RWPE1 (cell line): ENCODE measurements around the gene KRT80.
A peak's percentile ranks its signal among the peaks of the same experiment; 100 is the strongest.

ENCODE experiments used
- CTCF ChIA-PET: fragments of 350-600 bp; sonication (Branson Sonifier 250); formaldehyde crosslinking; extraction: SDS; loops from one replicate; lab custom pipeline; 2021; lab: Yijun Ruan, JAX
- POLR2A ChIA-PET: fragments of 400-600 bp; formaldehyde crosslinking; extraction: SDS; loops from one replicate; lab custom pipeline; 2020; ENCODE audit warnings: antibody characterized with exemption; ENCODE audit not compliant: low non-redundant PET; lab: Yijun Ruan, JAX
- DNase-seq: peaks from one replicate; pipeline ENCODE4 v3.0.0; 2012; ENCODE audit warnings: low spot score
- H3K27ac ChIP-seq: fragments of 450-650 bp; 2 replicates; pipeline ENCODE4 v1.5.1; 2017
- TF ChIP-seq, protein P1 (sequence below): fragments of 450-650 bp; conservative IDR thresholded peaks from 2 replicates; pipeline ENCODE4 v1.5.1; 2017; ENCODE audit warnings: low read depth, mild to moderate bottlenecking

KRT80 gene

DNA sequence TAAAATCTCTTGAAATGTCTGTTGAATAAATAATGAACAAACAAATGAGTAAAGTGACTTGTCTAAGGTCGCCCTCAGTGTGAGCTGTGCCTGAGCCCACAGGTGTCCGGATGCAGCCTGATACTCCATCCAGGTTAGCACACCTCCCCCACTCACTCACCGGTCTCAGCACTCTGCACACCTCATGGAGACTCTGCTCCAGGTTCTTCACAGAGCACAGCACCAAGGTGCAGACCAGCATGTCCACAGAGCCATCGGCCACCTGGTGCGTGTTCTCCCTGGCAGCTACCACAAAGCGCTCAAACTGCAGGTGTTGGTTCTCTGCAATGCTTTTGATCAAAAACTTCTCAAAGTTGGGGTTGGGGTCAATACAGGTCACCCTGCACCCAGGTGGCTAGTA lies 37.1 kb upstream of the KRT80 start:
- no peak for DNase-seq
- TF ChIP-seq, protein P1, sequence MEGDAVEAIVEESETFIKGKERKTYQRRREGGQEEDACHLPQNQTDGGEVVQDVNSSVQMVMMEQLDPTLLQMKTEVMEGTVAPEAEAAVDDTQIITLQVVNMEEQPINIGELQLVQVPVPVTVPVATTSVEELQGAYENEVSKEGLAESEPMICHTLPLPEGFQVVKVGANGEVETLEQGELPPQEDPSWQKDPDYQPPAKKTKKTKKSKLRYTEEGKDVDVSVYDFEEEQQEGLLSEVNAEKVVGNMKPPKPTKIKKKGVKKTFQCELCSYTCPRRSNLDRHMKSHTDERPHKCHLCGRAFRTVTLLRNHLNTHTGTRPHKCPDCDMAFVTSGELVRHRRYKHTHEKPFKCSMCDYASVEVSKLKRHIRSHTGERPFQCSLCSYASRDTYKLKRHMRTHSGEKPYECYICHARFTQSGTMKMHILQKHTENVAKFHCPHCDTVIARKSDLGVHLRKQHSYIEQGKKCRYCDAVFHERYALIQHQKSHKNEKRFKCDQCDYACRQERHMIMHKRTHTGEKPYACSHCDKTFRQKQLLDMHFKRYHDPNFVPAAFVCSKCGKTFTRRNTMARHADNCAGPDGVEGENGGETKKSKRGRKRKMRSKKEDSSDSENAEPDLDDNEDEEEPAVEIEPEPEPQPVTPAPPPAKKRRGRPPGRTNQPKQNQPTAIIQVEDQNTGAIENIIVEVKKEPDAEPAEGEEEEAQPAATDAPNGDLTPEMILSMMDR: no peak
- ChIA-PET CTCF (no interaction called here), POLR2A (no interaction called here)
- peak overlapping the region; percentile 100 for H3K27ac ChIP-seq

DNA sequence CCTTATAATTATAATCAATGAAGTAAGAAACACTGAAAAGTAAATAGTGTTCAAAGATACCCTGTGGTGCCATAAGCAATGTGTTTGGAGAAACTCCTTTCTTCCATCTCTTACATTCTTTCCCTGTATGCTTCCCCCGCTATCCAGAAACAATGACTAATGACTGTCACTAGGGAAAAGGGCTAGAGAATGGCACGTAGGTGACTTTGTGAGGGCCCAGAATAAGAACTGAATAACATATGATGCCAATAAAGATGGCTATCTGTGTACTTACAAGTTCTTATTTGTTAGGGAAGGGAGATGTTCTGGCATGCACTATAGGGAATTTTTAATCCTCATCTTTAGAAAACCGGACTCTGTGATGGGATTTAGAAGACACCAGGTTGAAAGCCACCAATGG lies 36.6 kb upstream of the KRT80 start:
- CTCF ChIA-PET: no interaction called here
- POLR2A ChIA-PET: no interaction called here
- no peak for DNase-seq
- TF ChIP-seq, protein P1: no peak
- H3K27ac ChIP-seq: no peak overlapping the region

GRCh38 chr12:52227606-52228166 lies 35.9 kb upstream of the KRT80 start:
- POLR2A ChIA-PET: no interaction called here
- no peak for DNase-seq
- no peak overlapping the region for H3K27ac ChIP-seq
- CTCF ChIA-PET: no interaction called here
- TF ChIP-seq, protein P1: no peak

- CTCF ChIA-PET: no interaction called here
- no peak for DNase-seq
- peak overlapping the region; percentile 14; the same call in 1 of the 2 replicates for H3K27ac ChIP-seq
- POLR2A ChIA-PET: no interaction called here
- TF ChIP-seq, protein P1: no peak
Measured at GRCh38 chr12:52226446-52226845, 34.6 kb upstream of the KRT80 start.

GRCh38 chr12:52225752-52226151 lies 33.9 kb upstream of the KRT80 start:
- CTCF ChIA-PET: interaction anchor here (0.6 to 1.9 kb wide), 2 partner anchors 13 to 65 kb away, joined by 3 to 7 read pairs; no protein-coding TSS in a partner anchor
- POLR2A ChIA-PET: no interaction called here
- TF ChIP-seq, protein P1: no peak
- H3K27ac ChIP-seq: peak overlapping the region; percentile 14; the same call in 1 of the 2 replicates
- no peak for DNase-seq

GRCh38 chr12:52224151-52224550 lies 32.3 kb upstream of the KRT80 start:
- TF ChIP-seq, protein P1: no peak
- ChIA-PET CTCF (interaction anchor here (0.6 to 1.9 kb wide), 2 partner anchors 9 to 11 kb away, joined by 3 to 7 read pairs; no protein-coding TSS in a partner anchor), POLR2A (no interaction called here)
- DNase-seq: no peak
- no peak overlapping the region for H3K27ac ChIP-seq
